ENCODE data around the gene SMPD3. TPM values are rescaled to one million over a fixed set of nuclear protein-coding genes. Genes with fewer than 3 reads are reported as not detected.

The SMPD3 gene
- total RNA-seq, 4 donors from 2014 or later, result 0.20 to 3.3 (median 0.63) TPM

DNA sequence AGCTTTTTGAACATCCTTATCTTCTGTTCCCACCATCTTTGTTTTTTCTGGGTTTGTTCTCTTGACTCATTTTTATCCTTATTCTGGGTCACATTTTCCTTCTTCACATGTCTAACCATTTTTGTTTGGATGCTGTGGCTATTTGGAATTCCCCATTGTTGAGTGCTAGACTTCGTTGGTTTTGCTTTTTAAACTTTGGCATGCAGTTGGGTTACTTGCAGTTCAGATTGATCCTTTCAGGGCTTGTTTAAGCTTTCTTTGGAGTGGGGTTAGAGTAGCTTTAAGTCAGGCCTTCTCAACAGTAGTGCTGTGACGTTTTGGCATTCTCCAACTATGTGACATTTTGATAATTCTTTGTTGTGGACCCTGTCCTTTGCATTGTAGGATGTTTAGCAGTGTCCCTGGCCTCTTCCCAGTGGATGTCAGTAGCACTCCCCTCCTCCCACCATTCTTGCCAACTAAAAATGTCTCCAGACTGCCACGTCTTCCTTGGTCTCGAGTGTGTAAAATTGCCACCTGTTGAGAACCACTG lies 116.4 kb downstream of the SMPD3 start:
- TF ChIP-seq EP300 (IDR thresholded peaks at IDR 0.05), result no peak
- no peak for TF ChIP-seq POLR2A (IDR thresholded peaks at IDR 0.05)
- TF ChIP-seq, protein P1, sequence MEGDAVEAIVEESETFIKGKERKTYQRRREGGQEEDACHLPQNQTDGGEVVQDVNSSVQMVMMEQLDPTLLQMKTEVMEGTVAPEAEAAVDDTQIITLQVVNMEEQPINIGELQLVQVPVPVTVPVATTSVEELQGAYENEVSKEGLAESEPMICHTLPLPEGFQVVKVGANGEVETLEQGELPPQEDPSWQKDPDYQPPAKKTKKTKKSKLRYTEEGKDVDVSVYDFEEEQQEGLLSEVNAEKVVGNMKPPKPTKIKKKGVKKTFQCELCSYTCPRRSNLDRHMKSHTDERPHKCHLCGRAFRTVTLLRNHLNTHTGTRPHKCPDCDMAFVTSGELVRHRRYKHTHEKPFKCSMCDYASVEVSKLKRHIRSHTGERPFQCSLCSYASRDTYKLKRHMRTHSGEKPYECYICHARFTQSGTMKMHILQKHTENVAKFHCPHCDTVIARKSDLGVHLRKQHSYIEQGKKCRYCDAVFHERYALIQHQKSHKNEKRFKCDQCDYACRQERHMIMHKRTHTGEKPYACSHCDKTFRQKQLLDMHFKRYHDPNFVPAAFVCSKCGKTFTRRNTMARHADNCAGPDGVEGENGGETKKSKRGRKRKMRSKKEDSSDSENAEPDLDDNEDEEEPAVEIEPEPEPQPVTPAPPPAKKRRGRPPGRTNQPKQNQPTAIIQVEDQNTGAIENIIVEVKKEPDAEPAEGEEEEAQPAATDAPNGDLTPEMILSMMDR (IDR thresholded peaks at IDR 0.05), result no peak

DNA sequence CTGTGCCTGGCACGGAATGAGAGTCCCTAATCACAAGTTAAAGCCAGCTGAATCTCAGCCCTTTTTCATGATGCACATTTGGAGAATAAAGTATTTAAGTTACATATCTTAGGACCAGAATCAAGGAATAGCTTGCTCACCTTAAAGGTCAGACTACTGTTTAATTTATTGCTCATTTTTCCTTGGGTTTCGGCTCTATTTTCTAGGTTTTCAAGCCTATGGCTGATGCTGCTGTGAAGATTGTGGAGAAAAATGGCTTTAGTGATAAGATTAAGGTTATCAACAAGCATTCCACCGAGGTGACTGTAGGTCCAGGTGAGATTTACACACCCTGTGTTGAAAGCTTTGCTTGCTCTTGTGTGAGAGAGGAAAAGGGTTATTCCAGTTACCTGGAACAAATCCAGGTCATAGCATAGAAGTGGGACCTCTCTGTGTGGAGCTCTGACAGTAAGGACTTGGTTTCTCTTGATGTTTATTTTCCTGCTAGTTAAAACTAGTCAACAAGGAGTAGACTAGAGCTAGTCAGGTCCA lies 119.4 kb downstream of the SMPD3 start:
- WGBS, 2 donors, result 52 to 55% methylated on average over 3 of the region's 3 CpGs
- Histone ChIP-seq H3K9me3 (no peaks in the 10 kb centered on the region), H3K27me3 (no peaks in the 10 kb centered on the region), H3K4me3 (no peak overlapping the region), H3K27ac (no peak overlapping the region), H3K36me3 (peaks cover 3 to 56% (median 7%) of the 10 kb centered on the region in 3 donors), H3K4me1 (peaks cover 0 to 30% (median 16%) of the 10 kb centered on the region in 4 donors)
- no peak for DNase-seq (ENCODE audit: low spot score in 2 of 2)
- TF ChIP-seq EP300 (IDR thresholded peaks at IDR 0.05) (no peak), POLR2A (IDR thresholded peaks at IDR 0.05) (no peak)
- TF ChIP-seq, protein P1 (IDR thresholded peaks at IDR 0.05), result no peak

More for the DNA sequence above, 116.4 kb downstream of the SMPD3 start:
- 19 to 21% methylated on average over 4 of the region's 4 CpGs for WGBS, 2 donors
- Histone ChIP-seq H3K9me3 (no peaks in the 10 kb centered on the region), H3K4me1 (peaks cover 0 to 37% (median 16%) of the 10 kb centered on the region in 4 donors), H3K4me3 (no peak overlapping the region), H3K27ac (peak overlapping the region in 2 of 4 donors; percentile 47 to 56), H3K36me3 (peaks cover 0 to 47% (median 0%) of the 10 kb centered on the region in 3 donors), H3K27me3 (no peaks in the 10 kb centered on the region)
- DNase-seq (ENCODE audit: low spot score in 2 of 2), result no peak

DNA sequence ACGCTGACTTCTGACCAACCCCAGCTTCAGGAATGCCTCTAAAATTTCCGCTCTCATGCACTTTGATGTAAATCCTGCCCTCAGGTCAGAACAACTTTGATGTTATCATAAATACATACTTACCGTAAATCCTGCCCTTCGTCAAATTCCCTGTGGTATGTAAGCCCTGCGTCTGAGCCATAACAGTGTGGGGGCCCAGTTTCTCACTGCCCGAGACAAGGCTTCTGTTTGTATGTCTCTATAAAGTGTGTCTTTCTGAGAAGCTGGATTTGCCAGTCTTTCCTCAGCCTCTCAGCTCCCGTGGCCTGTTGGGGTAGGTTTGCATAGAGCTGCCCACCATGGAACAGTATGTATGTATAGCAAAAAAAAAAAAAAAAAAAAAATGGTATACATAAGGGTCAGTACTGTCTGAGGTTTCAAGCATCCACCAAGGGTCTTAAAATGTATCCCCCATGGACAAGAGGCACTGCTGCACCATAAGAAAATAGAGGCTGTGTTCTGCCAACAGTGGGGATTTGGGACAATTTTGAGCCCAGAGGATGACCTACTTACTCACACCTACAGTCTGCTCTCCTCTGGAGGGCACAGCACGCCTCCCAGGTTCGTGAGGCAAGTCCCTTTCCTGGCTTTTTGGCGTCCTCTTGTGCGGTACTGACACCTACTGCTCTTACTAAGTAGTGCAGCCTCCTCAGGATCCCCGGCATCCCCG lies 120.0 kb downstream of the SMPD3 start:
- DNase-seq (ENCODE audit: low spot score in 2 of 2), result peak; percentile 65 to 85
- Histone ChIP-seq H3K9me3 (no peaks in the 10 kb centered on the region), H3K4me3 (no peak overlapping the region), H3K4me1 (peaks cover 0 to 24% (median 14%) of the 10 kb centered on the region in 4 donors), H3K27me3 (no peaks in the 10 kb centered on the region), H3K27ac (no peak overlapping the region), H3K36me3 (peaks cover 3 to 60% (median 7%) of the 10 kb centered on the region in 3 donors)
- WGBS, 2 donors, result 36 to 37% methylated on average over 13 of the region's 13 CpGs
- TF ChIP-seq, protein P1 (IDR thresholded peaks at IDR 0.05), result peak; percentile 80 to 92 (median 87)
- TF ChIP-seq EP300 (IDR thresholded peaks at IDR 0.05), result no peak

DNA sequence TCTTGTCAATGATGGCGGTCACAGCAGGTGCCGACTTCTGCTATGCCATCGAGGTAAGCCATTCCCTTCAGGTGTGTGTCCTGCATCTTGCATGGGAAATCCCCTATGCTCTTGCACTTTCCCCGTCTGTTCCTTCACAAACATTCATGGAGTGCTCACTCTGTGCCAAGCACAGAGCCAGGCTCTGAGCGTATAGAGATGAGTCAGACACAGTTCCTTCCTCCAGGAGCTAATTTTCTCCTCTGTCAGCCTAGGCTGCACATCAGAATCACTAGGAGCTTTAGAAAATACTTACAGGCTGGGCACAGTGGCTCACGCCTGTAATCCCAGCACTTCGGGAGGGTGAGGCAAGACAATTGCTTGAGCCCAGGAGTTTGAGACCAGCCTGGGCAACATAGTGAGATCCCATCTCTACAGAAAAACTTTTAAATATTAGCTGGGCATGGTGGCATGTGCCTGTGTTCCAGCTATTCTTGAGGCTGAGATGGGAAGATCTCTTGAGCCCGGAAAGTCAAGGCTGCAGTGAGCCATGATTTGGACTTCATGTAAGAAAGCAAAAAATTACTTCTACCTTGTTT lies 123.4 kb downstream of the SMPD3 start:
- WGBS, 2 donors, result 94 to 97% methylated on average over 8 of the region's 8 CpGs
- no peak overlapping the region for H3K4me3 ChIP-seq
- no peak for TF ChIP-seq POLR2A (IDR thresholded peaks at IDR 0.05)
- no peak for TF ChIP-seq EP300 (IDR thresholded peaks at IDR 0.05)
- TF ChIP-seq, protein P1 (IDR thresholded peaks at IDR 0.05), result no peak

DNA sequence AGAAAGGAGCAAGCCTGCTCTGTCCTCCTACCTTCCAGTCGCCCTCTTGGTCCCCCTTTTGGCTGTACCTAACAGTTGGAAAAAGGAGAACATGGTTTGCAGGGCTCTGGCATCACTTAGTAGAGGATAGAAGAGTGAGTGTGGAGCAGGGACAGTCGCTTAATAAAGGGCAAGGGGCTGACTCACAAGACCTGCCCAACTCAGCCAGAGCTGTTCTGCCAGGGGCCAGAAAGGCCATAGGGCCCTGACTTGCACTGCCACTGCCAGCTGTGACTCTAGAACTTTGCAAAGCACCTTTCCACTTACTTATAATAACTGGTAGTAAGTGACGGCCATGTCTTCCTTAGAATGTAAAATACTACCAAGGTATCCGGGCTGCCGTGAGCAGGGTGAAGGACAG lies 124.0 kb downstream of the SMPD3 start:
- Histone ChIP-seq H3K4me3 (no peak overlapping the region), H3K36me3 (peaks cover 3 to 81% (median 7%) of the 10 kb centered on the region in 3 donors), H3K27ac (no peak overlapping the region), H3K9me3 (no peaks in the 10 kb centered on the region), H3K4me1 (peaks cover 0 to 6% (median 0%) of the 10 kb centered on the region in 4 donors), H3K27me3 (no peaks in the 10 kb centered on the region)
- no peak for TF ChIP-seq EP300 (IDR thresholded peaks at IDR 0.05)
- TF ChIP-seq POLR2A (IDR thresholded peaks at IDR 0.05), result no peak
- TF ChIP-seq, protein P1 (IDR thresholded peaks at IDR 0.05), result no peak
- no peak for DNase-seq (ENCODE audit: low spot score in 2 of 2)
- WGBS, 2 donors, result 95 to 99% methylated on average over 5 of the region's 5 CpGs

More for the DNA sequence above, 123.4 kb downstream of the SMPD3 start:
- DNase-seq (ENCODE audit: low spot score in 2 of 2), result no peak
- Histone ChIP-seq H3K4me1 (peaks cover 0 to 6% (median 0%) of the 10 kb centered on the region in 4 donors), H3K27ac (no peak overlapping the region), H3K36me3 (peaks cover 3 to 81% (median 7%) of the 10 kb centered on the region in 3 donors), H3K27me3 (no peaks in the 10 kb centered on the region), H3K9me3 (no peaks in the 10 kb centered on the region)
